Measurements from ENCODE around the gene ST3GAL6. TPM values are rescaled to one million over a fixed set of nuclear protein-coding genes. Genes with fewer than 3 reads are reported as not detected.

The ST3GAL6 gene
- total RNA-seq, 1 donor from 2014 or later, result 6.5 TPM

GRCh38 chr3:98730338-98730737, 32.8 kb upstream of the ST3GAL6 start:
- Mint-ChIP-seq H3K4me1 (ENCODE audit: unreplicated experiment) (peaks cover 15% of the 10 kb centered on the region), H3K27ac (ENCODE audit: unreplicated experiment) (no peak overlapping the region), H3K4me3 (ENCODE audit: unreplicated experiment) (no peak overlapping the region), H3K9me3 (ENCODE audit: unreplicated experiment) (no peaks in the 10 kb centered on the region), H3K36me3 (ENCODE audit: low read depth, unreplicated experiment) (no peaks in the 10 kb centered on the region), H3K27me3 (ENCODE audit: unreplicated experiment) (peaks cover 8% of the 10 kb centered on the region)
- DNase-seq (ENCODE audit: low spot score), result no peak
- TF ChIP-seq CTCF (IDR thresholded peaks at IDR 0.05; ENCODE audit: unreplicated experiment), result no peak

- H3K36me3 Mint-ChIP-seq (ENCODE audit: low read depth, unreplicated experiment), result no peaks in the 10 kb centered on the region
- H3K9me3 Mint-ChIP-seq (ENCODE audit: unreplicated experiment), result no peaks in the 10 kb centered on the region
- no peak for DNase-seq (ENCODE audit: low spot score)
- peaks cover 8% of the 10 kb centered on the region for H3K27me3 Mint-ChIP-seq (ENCODE audit: unreplicated experiment)
- no peak overlapping the region for H3K4me3 Mint-ChIP-seq (ENCODE audit: unreplicated experiment)
- no peak overlapping the region for H3K27ac Mint-ChIP-seq (ENCODE audit: unreplicated experiment)
- H3K4me1 Mint-ChIP-seq (ENCODE audit: unreplicated experiment), result peaks cover 17% of the 10 kb centered on the region
- no peak for TF ChIP-seq CTCF (IDR thresholded peaks at IDR 0.05; ENCODE audit: unreplicated experiment)
Observed at GRCh38 chr3:98730886-98731537, 32.1 kb upstream of the ST3GAL6 start.

- no peak for TF ChIP-seq CTCF (IDR thresholded peaks at IDR 0.05; ENCODE audit: unreplicated experiment)
- Mint-ChIP-seq H3K27me3 (ENCODE audit: unreplicated experiment) (peaks cover 8% of the 10 kb centered on the region), H3K4me1 (ENCODE audit: unreplicated experiment) (peaks cover 24% of the 10 kb centered on the region), H3K9me3 (ENCODE audit: unreplicated experiment) (no peaks in the 10 kb centered on the region), H3K4me3 (ENCODE audit: unreplicated experiment) (peak overlapping the region; percentile 90), H3K27ac (ENCODE audit: unreplicated experiment) (no peak overlapping the region), H3K36me3 (ENCODE audit: low read depth, unreplicated experiment) (no peaks in the 10 kb centered on the region)
- DNase-seq (ENCODE audit: low spot score), result no peak
Observed at GRCh38 chr3:98731720-98732285, 31.3 kb upstream of the ST3GAL6 start.

- Mint-ChIP-seq H3K36me3 (ENCODE audit: low read depth, unreplicated experiment) (no peaks in the 10 kb centered on the region), H3K4me1 (ENCODE audit: unreplicated experiment) (peaks cover 24% of the 10 kb centered on the region), H3K27ac (ENCODE audit: unreplicated experiment) (no peak overlapping the region), H3K27me3 (ENCODE audit: unreplicated experiment) (peaks cover 8% of the 10 kb centered on the region), H3K4me3 (ENCODE audit: unreplicated experiment) (peak overlapping the region; percentile 97), H3K9me3 (ENCODE audit: unreplicated experiment) (no peaks in the 10 kb centered on the region)
- DNase-seq (ENCODE audit: low spot score), result peak; percentile 57
- TF ChIP-seq CTCF (IDR thresholded peaks at IDR 0.05; ENCODE audit: unreplicated experiment), result no peak
Observed at GRCh38 chr3:98732286-98733052, 30.7 kb upstream of the ST3GAL6 start.

Measured in endothelial cell (in vitro differentiated cells).